LNCaP clone FGC (cell line): ENCODE data around the gene WDFY1.

Experiments
- DNase-seq: peaks from one replicate; pipeline ENCODE4 v3.0.0-alpha.2; 2011; ENCODE audit warnings: low read depth
- H3K4me3 ChIP-seq: 2 replicates; pipeline ENCODE4 v1.5.1; 2011; ENCODE audit warnings: mild to moderate bottlenecking, low read depth, low read length, control low read depth
- TF ChIP-seq, protein P1 (sequence below): IDR thresholded peaks from 2 replicates; pipeline ENCODE4 v1.5.1; 2012; ENCODE audit warnings: mild to moderate bottlenecking; ENCODE audit not compliant: control insufficient read depth, insufficient read depth; ENCODE audit errors: extremely low read depth

WDFY1 gene

DNA sequence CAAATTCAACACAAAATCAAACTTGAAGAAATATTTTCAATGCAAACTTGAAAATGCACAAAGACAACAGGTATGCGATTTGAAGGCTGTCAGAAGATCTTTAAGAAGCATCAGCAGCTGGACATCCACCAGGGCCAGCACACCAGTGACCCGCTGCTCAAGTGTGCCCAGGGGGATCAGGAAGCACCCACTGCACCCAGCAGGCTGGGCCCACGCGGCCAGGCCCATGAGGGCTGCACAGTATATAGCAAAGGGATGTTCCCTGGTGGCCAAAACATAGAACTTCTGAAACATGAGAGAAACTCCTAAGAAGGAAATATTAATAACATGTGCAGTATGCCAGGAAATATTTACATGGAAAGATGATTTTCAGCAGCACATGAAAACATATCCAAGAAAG lies 25.0 kb downstream of the WDFY1 start:
- H3K4me3 ChIP-seq, result no peak overlapping the region
- no peak for DNase-seq

DNA sequence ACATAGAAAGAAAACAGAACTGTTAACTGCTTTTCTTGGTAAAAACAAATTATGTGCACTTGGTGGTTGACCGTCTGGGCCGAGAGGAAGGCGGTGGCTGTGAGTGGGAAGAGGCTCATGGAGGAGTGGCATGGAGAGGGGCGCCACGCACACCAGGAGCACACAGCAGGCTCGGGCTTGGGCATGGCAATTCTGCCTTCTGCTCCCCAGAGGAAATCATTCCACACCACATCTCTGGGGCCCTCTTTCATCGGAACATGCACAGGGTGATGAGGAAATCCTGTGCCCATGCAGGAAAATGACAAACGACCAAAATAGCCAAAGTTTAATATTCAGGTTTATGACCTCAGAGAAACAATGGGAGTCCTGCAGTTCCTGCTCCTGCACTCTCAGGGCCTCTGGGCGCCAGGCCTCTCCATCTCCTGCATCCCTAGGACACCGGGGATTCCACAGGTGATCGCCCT lies 26.4 kb downstream of the WDFY1 start:
- no peak overlapping the region for H3K4me3 ChIP-seq
- no peak for DNase-seq
- TF ChIP-seq, protein P1, sequence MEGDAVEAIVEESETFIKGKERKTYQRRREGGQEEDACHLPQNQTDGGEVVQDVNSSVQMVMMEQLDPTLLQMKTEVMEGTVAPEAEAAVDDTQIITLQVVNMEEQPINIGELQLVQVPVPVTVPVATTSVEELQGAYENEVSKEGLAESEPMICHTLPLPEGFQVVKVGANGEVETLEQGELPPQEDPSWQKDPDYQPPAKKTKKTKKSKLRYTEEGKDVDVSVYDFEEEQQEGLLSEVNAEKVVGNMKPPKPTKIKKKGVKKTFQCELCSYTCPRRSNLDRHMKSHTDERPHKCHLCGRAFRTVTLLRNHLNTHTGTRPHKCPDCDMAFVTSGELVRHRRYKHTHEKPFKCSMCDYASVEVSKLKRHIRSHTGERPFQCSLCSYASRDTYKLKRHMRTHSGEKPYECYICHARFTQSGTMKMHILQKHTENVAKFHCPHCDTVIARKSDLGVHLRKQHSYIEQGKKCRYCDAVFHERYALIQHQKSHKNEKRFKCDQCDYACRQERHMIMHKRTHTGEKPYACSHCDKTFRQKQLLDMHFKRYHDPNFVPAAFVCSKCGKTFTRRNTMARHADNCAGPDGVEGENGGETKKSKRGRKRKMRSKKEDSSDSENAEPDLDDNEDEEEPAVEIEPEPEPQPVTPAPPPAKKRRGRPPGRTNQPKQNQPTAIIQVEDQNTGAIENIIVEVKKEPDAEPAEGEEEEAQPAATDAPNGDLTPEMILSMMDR, result no peak

More for the DNA sequence above, 25.0 kb downstream of the WDFY1 start:
- TF ChIP-seq, protein P1, result no peak

DNA sequence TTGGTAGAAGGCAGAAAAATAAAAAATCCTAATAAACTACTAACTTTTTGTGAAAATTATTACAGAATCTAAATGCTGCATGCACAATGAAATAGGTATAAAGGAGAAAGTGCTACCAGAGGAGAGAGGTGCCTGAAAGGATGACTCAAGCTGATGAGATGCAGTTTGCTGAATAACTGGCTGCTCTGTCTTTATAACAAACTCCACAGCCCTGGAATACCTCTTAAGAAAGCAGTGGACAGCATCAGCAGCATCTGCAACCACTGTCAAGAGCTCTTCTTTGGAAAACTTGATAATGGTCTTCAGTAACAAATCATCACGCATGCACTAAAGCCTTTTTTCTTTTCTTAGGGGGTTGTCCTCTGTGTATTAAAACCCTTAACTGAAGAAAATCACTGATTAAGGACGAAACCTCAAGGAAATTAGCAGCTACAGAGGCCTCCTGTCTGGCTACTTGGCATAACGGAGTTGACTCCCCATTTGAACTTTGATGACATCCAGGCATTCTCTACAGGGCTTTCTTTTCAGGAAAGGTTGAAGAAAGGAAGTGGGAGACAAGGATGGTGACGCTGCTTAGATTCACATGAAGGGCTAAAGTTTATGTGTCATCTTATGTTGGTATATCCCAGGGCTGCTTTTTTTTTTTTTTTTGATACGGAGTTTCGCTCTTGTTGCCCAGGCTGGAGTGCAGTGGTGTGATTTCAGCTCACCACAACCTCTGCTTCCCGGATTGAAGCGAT lies 28.8 kb downstream of the WDFY1 start:
- no peak overlapping the region for H3K4me3 ChIP-seq
- DNase-seq, result no peak
- TF ChIP-seq, protein P1, result no peak

- TF ChIP-seq, protein P1, result no peak
- H3K4me3 ChIP-seq, result no peak overlapping the region
- DNase-seq, result no peak
Measured at GRCh38 chr2:223915071-223915470, 30.1 kb downstream of the WDFY1 start.

GRCh38 chr2:223914324-223914723 lies 30.8 kb downstream of the WDFY1 start:
- no peak for DNase-seq
- H3K4me3 ChIP-seq, result no peak overlapping the region
- TF ChIP-seq, protein P1, result no peak

DNA sequence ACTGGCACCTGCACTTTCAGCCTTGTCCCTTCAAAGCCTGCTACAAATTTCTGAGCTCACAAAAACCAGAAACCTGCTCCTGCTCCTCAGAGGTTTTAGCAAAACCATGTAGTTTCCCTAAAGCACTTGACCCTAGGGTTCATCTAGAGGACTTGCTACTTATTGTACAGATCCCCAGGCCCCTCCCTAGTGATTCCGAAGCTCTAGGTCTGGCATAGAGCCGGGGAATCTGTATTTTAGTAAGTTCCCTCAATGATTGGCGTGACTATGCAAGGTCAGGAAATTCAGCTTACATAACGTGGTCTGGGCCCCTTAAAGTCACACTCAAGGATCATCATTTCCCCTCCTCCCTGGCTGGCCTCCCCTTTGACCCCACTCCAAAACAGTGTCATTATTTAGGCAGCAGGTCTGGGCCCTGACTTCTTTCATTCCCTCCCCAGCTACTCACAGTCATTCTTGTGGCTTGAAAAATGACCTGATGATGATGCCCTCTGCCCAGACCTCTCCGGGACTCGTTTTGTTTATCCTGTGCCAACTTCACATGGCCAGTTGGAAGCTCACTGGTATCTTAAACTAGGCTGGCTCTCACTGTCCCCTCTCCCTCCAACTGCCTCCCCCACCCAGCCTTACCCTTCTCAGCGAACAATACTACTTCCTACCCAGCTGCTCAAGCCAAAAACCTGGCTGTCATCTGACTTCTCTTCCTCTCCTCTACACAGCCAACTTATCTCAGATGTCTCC lies 36.0 kb downstream of the WDFY1 start:
- TF ChIP-seq, protein P1, result no peak
- H3K4me3 ChIP-seq, result no peak overlapping the region
- no peak for DNase-seq
